Brain microvascular endothelial cell (primary cell): ENCODE data around the gene AOC1.

Source experiments
- DNase-seq: peaks from one replicate; pipeline ENCODE4 v3.0.0-alpha.2; 2020
- H3K27ac ChIP-seq: fragments of 250-450 bp; sonication (Bioruptor Pico); 2 replicates; pipeline ENCODE4 v1.5.1; 2020; ENCODE audit warnings: mild to moderate bottlenecking, moderate library complexity
- H3K27me3 ChIP-seq: fragments of 250-450 bp; sonication (Bioruptor Pico); replicated peaks from 2 replicates; pipeline ENCODE4 v1.5.1; 2020; ENCODE audit warnings: mild to moderate bottlenecking
- H3K36me3 ChIP-seq: fragments of 250-450 bp; sonication (Bioruptor Pico); replicated peaks from 2 replicates; pipeline ENCODE4 v1.5.1; 2020; ENCODE audit warnings: mild to moderate bottlenecking
- H3K4me3 ChIP-seq: 2 replicates; pipeline ENCODE4 v1.5.1; 2011; ENCODE audit warnings: low read depth, mild to moderate bottlenecking, control low read depth, low read length, moderate library complexity
- in situ Hi-C: cut with HindIII; loops from 2 replicates; pipeline ENCODE4 v1.10.0; 2017; ENCODE audit warnings: low sequenced_read_pairs, low pct_ligation_motif_present
- TF ChIP-seq, protein P1 (sequence below): IDR thresholded peaks from 2 replicates; pipeline ENCODE4 v1.5.1; 2011; ENCODE audit warnings: low read depth, mild to moderate bottlenecking, moderate library complexity, low read length, control low read depth, inconsistent platforms; ENCODE audit errors: missing control alignments

The AOC1 gene

DNA sequence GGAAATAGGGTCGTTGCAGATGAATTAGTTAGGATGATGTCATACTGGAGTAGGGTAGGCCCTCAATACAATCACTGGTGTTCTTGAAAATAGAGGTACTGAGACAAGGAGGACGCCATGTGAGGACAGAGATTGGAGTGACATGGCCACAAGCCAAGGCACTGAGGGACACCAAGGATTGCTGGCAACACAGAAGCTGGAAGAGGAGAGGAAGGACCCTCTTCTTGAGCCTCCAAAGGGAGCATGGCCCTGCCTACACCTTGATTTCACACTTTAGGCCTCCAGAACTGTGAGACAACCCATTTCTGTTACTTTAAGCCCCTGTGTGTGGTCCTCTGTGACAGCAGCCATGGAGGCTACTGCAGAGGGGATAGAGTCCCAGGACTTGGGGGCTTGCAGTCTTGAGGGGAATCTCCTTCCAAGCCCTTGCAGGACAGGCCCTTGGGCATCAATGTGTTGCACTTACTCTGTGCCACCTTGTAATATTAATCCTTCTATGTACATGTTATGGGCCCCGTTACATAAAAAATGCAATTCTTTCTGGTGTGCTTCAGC is 3.7 kb upstream of the AOC1 start:
- no peak for DNase-seq
- Histone ChIP-seq H3K27me3 (no peaks in the 10 kb centered on the region), H3K4me3 (no peak overlapping the region), H3K36me3 (no peaks in the 10 kb centered on the region), H3K27ac (no peak overlapping the region)
- in situ Hi-C loops, result no loop called here
- TF ChIP-seq, protein P1, sequence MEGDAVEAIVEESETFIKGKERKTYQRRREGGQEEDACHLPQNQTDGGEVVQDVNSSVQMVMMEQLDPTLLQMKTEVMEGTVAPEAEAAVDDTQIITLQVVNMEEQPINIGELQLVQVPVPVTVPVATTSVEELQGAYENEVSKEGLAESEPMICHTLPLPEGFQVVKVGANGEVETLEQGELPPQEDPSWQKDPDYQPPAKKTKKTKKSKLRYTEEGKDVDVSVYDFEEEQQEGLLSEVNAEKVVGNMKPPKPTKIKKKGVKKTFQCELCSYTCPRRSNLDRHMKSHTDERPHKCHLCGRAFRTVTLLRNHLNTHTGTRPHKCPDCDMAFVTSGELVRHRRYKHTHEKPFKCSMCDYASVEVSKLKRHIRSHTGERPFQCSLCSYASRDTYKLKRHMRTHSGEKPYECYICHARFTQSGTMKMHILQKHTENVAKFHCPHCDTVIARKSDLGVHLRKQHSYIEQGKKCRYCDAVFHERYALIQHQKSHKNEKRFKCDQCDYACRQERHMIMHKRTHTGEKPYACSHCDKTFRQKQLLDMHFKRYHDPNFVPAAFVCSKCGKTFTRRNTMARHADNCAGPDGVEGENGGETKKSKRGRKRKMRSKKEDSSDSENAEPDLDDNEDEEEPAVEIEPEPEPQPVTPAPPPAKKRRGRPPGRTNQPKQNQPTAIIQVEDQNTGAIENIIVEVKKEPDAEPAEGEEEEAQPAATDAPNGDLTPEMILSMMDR, result no peak

DNA sequence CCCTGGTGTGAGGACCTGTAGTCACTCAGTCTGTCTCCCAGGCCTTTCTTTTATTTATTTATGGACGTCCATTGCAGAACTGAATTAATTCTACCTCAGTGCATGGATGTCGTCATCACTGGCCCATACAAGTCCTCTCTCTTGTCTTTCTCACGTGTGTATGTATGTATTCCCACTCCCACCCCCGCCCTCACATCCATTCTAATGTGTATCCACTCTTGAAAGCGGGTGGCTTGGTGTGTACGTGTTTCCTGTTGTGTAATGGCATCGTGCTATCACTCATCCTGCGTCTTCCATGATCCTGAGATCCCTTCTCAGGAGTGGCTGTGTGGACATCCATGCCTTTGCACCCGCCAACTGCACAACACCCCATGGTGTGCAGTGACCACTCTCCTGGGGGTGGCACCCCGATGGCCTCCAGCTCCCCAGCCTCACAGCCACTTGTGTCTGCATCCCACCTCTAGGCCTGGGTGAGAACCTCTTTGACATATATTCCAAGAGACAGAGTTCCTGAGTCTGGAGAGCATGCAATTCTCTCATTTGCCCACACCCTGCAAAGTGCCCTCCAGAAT is 3.0 kb upstream of the AOC1 start:
- no peak overlapping the region for H3K27ac ChIP-seq
- no peaks in the 10 kb centered on the region for H3K27me3 ChIP-seq
- TF ChIP-seq, protein P1, result no peak
- DNase-seq, result no peak
- H3K36me3 ChIP-seq, result no peaks in the 10 kb centered on the region
- in situ Hi-C loops, result no loop called here
- no peak overlapping the region for H3K4me3 ChIP-seq

DNA sequence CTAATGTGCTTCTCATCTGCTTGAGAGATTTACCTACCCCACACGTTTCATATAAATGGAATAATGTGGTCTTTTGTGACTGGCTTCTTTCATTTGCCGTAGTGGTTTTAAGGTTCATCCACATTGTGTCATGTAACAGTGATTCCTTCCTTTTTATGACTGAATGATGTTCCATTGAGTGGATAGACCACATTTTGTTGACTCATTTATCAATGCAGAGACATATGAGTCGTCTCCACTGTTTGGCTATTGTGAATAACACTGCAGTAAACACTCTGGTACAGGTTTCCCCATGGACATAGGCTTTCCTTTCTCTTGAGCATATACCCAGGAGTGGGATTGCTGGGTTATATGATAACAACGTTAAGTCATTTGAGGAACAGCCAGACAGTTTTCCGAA is 2.0 kb upstream of the AOC1 start:
- Histone ChIP-seq H3K36me3 (no peaks in the 10 kb centered on the region), H3K27ac (no peak overlapping the region), H3K27me3 (no peaks in the 10 kb centered on the region), H3K4me3 (no peak overlapping the region)
- in situ Hi-C loops, result no loop called here
- DNase-seq, result no peak
- TF ChIP-seq, protein P1, result no peak

DNA sequence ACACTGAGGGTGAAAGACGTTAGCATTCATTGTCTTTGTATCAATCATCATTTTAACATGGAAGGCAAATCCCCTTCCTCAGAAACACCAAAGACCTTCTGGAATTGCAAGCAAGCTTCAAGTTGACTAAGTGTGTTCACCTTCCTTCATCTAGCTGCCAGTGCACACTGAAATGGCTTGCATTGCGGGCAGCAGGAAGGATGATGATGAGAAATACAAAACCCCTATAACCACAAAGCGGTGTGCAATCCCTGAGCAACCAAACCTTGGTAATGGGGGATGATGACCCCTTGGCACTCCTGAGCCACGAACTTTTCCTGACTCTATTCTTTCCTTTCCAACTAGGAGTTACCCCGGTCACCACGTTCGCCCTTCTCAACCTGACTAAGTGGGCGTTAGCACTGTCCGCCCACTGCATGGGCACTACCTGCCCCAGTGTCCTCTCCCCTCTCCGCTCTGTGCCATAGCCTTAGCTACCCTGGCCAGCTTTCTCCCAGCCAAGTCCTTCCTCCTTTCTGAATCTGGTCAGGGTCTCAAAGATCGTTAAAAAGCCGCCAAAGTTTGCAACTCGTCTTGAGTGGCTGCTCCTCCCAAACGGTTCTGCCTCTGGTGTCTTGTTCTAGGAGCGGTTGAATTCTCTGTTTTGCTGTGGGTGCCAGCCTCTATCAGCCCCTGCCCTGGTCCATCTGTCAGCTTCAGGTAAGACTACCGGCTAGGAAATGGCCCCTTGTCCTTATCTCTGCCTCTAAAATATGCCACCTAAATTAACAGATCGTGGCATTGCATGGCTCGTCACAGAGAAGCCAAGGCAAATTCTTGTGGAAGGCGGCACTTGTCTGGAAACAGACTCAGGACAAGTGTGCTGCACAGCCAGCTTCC is 586 bp upstream of the AOC1 start:
- H3K36me3 ChIP-seq, result no peaks in the 10 kb centered on the region
- H3K27ac ChIP-seq, result no peak overlapping the region
- TF ChIP-seq, protein P1, result no peak
- in situ Hi-C loops, result no loop called here
- H3K4me3 ChIP-seq, result no peak overlapping the region
- no peak for DNase-seq
- H3K27me3 ChIP-seq, result no peaks in the 10 kb centered on the region

DNA sequence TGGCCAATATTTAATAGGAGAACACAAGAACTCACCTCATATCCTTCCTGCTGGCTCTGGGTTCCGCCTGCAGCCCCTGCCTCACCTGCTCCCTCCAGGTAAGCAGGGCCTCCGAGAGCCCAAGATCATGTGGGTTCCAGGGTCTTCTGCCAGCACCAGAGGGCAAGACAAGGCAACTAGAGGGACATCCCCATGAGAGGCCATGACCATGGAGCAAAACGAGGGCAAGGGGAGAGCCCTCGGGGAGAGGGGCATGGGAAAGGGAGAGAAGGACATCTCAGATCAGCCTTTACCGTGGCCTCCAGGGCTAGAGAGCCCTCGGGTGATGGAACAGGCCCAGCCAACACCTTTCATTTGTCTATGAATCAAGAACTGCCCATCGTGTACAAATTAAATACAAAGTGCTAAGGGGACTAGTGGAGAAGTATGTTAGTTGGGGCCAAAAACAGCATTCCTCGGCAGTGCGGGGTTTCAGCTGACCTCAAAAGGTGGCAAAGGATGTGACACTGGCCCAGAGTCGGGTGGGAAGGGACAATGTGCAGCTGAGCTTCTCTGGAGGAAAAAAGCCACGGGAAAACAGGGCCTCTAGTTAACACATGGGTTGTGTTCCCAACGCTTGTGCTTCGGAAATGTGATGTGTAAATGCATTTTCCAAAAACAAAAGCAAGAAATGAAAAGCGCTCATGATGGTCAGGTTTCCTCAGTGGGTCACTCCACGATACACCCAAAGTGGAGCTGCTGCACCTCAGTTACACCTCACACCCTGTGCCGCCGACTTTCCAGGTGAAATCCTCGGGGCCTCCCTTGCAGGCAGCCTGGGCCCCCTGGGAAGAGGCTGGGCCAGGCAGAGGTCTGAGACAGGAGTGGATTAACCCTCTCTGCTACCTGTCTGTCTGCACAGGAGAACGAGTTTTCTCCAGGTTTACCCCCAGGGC is 2.0 kb downstream of the AOC1 start:
- no peaks in the 10 kb centered on the region for H3K27me3 ChIP-seq
- no peaks in the 10 kb centered on the region for H3K36me3 ChIP-seq
- DNase-seq, result no peak
- TF ChIP-seq, protein P1, result no peak
- in situ Hi-C loops, result no loop called here
- H3K27ac ChIP-seq, result no peak overlapping the region
- H3K4me3 ChIP-seq, result no peak overlapping the region
